Ovary (tissue), 3 donors: Measurements from ENCODE around the gene PARD6B.
A peak's percentile ranks its signal among the peaks of the same experiment; 100 is the strongest.

Source experiments
- EP300 ChIP-seq: sonication (generic); formaldehyde crosslinking; IDR thresholded peaks from one replicate; pipeline ENCODE4 v1.6.1; 2017; ENCODE audit warnings: antibody characterized with exemption
- POLR2A ChIP-seq: fragments of 450-650 bp; IDR thresholded peaks from one replicate; pipeline ENCODE4 v1.6.1; 2017; ENCODE audit warnings: antibody characterized with exemption, mild to moderate bottlenecking, moderate library complexity
- TF ChIP-seq, protein P1 (sequence below), 3 donors: fragments of 450-650 bp in 2 of 3; fragments of 200-600 bp in 1 of 3; IDR thresholded peaks; one replicate each; pipeline versions ENCODE4 v1.5.1 to v1.8.0; 2016 to 2022; ENCODE audit warnings: antibody characterized with exemption in 3 of 3, mild to moderate bottlenecking in 1 of 3
- donor health status: DM: no; HTN: no; CAD: no.

DNA sequence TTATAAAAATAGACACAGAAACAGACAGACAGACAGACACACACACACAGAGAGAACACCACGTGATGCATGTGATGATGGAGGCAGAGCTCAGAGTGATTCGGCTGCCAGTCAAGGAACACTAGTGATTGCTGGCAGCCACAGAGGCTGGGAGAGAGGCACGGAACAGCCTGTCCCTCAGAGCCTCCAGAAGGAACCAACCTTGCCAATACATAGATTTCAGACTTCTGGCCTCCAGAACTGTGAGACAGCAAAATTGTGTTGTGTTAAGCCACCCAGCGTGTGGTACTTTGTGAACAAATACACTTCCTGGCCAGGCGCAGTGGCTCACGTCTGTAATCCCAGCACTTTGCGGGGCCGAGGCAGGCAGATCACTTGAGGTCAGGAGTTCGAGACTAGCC is 9.5 kb upstream of the PARD6B start:
- TF ChIP-seq POLR2A (no peak), EP300 (peak; percentile 23)
- TF ChIP-seq, protein P1, sequence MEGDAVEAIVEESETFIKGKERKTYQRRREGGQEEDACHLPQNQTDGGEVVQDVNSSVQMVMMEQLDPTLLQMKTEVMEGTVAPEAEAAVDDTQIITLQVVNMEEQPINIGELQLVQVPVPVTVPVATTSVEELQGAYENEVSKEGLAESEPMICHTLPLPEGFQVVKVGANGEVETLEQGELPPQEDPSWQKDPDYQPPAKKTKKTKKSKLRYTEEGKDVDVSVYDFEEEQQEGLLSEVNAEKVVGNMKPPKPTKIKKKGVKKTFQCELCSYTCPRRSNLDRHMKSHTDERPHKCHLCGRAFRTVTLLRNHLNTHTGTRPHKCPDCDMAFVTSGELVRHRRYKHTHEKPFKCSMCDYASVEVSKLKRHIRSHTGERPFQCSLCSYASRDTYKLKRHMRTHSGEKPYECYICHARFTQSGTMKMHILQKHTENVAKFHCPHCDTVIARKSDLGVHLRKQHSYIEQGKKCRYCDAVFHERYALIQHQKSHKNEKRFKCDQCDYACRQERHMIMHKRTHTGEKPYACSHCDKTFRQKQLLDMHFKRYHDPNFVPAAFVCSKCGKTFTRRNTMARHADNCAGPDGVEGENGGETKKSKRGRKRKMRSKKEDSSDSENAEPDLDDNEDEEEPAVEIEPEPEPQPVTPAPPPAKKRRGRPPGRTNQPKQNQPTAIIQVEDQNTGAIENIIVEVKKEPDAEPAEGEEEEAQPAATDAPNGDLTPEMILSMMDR (IDR thresholded peaks at IDR 0.05), result no peak
